BLaER1 treated with 17β-estradiol and CSF1 and Interleukin-3, amounts not matched to agents 10 nM and 100 nM (cell line): Measurements from ENCODE around the gene PCGF3.

ENCODE experiments used
- H3K27ac ChIP-seq, 11 experiments: shearing (Covaris generic); formaldehyde crosslinking; 2 replicates each; pipeline ENCODE4 v1.8.1; 2022
- H3K27me3 ChIP-seq, 11 experiments: shearing (Covaris generic); formaldehyde crosslinking; 2 replicates each; pipeline ENCODE4 v1.8.1; 2022
- H3K36me3 ChIP-seq, 11 experiments: shearing (Covaris generic); formaldehyde crosslinking; 2 replicates each; pipeline ENCODE4 v1.8.1; 2022
- H3K4me1 ChIP-seq, 10 experiments: shearing (Covaris generic); formaldehyde crosslinking; 2 replicates each; pipeline ENCODE4 v1.8.1; 2022
- H3K4me2 ChIP-seq, 11 experiments: shearing (Covaris generic); formaldehyde crosslinking; 2 replicates each; pipeline ENCODE4 v1.8.1; 2022
- H3K4me3 ChIP-seq, 10 experiments: shearing (Covaris generic); formaldehyde crosslinking; 2 replicates each; pipeline ENCODE4 v1.8.1; 2022
- H3K9ac ChIP-seq, 11 experiments: shearing (Covaris generic); formaldehyde crosslinking; 2 replicates each; pipeline ENCODE4 v1.8.1; 2022
- H3K9me3 ChIP-seq, 11 experiments: shearing (Covaris generic); formaldehyde crosslinking; replicated peaks in 1 of 11; 2 replicates each; pipeline ENCODE4 v1.8.1; 2022
- H4K20me1 ChIP-seq, 11 experiments: shearing (Covaris generic); formaldehyde crosslinking; 2 replicates each; pipeline ENCODE4 v1.8.1; 2022
- Cebpa-rat ChIP-seq, 11 experiments: shearing (Covaris generic); IDR thresholded peaks; 2 replicates each; pipeline ENCODE4 v1.8.1; 2022

The PCGF3 gene

DNA sequence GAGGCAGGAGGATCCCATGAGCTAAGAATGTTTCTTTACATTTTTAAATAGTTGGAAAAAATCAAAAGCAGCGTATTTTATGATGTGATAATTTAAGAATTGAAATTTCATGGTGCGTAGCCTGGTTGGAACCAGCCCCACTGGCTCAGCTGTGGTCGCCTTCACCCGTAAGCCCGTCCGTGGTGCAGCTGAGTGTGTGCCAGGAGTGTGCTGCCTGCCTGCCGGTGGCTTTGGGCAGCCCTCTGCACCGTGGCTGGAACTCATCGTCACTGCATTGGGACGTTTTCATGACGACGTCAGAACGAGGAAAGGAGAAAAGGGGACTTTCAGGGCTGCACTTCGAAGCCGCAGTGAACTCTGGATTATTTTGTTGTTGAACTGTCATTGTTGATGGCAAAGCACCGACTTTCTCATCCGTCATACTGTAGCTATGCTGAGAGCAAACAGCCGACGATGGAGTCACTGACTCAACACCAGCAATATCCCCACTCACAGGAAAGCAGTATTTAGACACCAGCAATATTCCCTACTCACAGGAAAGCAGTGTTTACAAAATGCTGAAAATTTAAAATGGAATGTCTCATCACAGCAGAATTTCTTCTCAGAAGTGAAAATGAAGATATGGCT, 35.1 kb downstream of the PCGF3 start:
- H3K36me3 ChIP-seq: peaks cover 57 to 88% (median 83%) of the 10 kb centered on the region in 11 experiments
- H3K27me3 ChIP-seq: no peaks in the 10 kb centered on the region
- H3K4me2 ChIP-seq: no peak overlapping the region
- H3K4me3 ChIP-seq: no peak overlapping the region
- no peak overlapping the region for H3K27ac ChIP-seq
- H4K20me1 ChIP-seq: peaks cover 30 to 89% (median 85%) of the 10 kb centered on the region in 11 experiments
- H3K9me3 ChIP-seq: no peaks in the 10 kb centered on the region
- no peak for TF ChIP-seq Cebpa-rat (IDR thresholded peaks at IDR 0.05)
- H3K9ac ChIP-seq: no peak overlapping the region
- H3K4me1 ChIP-seq: peaks cover 0 to 21% (median 15%) of the 10 kb centered on the region in 10 experiments; a peak in 13 of 20 replicates

GRCh38 chr4:742096-742741, 36.6 kb downstream of the PCGF3 start:
- H4K20me1 ChIP-seq: peaks cover 30 to 75% (median 73%) of the 10 kb centered on the region in 11 experiments
- no peak for TF ChIP-seq Cebpa-rat (IDR thresholded peaks at IDR 0.05)
- H3K27me3 ChIP-seq: no peaks in the 10 kb centered on the region
- H3K9me3 ChIP-seq: no peaks in the 10 kb centered on the region
- H3K4me2 ChIP-seq: no peak overlapping the region
- H3K4me3 ChIP-seq: no peak overlapping the region
- H3K27ac ChIP-seq: no peak overlapping the region
- peaks cover 46 to 74% (median 71%) of the 10 kb centered on the region in 11 experiments for H3K36me3 ChIP-seq
- H3K9ac ChIP-seq: no peak overlapping the region
- peaks cover 0 to 19% (median 14%) of the 10 kb centered on the region in 10 experiments; a peak in 13 of 20 replicates for H3K4me1 ChIP-seq

DNA sequence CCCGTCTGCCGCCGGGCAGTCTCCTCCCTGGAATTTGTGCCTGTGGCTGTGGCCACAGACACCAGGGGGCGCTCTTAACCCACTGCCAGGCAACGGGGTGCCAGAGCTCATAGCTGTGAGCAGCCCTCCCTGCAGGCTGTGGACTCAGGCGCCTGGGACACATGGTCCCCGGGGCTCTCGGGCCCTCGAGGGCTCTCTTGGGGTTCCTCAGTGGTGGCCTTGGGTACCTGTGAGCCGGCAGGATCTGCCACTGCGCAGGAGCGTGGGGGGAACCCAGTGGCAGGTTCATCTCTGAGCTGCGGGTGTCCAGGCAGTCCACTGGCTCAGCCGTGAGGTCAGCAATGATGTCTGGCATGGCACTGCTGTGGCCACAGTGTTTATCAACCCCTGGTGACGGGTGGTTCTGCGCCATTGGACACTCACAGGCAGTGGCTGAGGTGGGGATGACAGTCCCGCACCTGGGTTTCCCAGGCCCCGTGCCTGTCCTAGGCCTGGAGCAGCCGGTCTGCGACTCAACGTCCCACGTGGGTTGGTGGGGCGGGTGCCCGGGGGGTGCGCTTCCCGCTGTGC, 37.2 kb downstream of the PCGF3 start:
- Histone ChIP-seq H3K4me2 (no peak overlapping the region), H3K27me3 (no peaks in the 10 kb centered on the region), H3K9ac (no peak overlapping the region), H3K9me3 (no peaks in the 10 kb centered on the region), H3K4me3 (no peak overlapping the region), H4K20me1 (peaks cover 33 to 74% (median 72%) of the 10 kb centered on the region in 11 experiments), H3K27ac (no peak overlapping the region), H3K36me3 (peaks cover 43 to 72% (median 69%) of the 10 kb centered on the region in 11 experiments), H3K4me1 (peaks cover 0 to 13% (median 8%) of the 10 kb centered on the region in 10 experiments; a peak in 13 of 20 replicates)
- TF ChIP-seq Cebpa-rat (IDR thresholded peaks at IDR 0.05): no peak

- H4K20me1 ChIP-seq: peaks cover 41 to 74% (median 72%) of the 10 kb centered on the region in 11 experiments
- peaks cover 44 to 72% (median 69%) of the 10 kb centered on the region in 11 experiments for H3K36me3 ChIP-seq
- H3K4me1 ChIP-seq: peaks cover 0 to 5% (median 3%) of the 10 kb centered on the region in 10 experiments; a peak in 13 of 20 replicates
- TF ChIP-seq Cebpa-rat (IDR thresholded peaks at IDR 0.05): no peak
- no peak overlapping the region; a peak in 1 of 22 replicates for H3K9ac ChIP-seq
- peak overlapping the region in 2 of 11 experiments; percentile 16 to 23; a peak in 1 of 22 replicates for H3K27ac ChIP-seq
- no peak overlapping the region for H3K4me3 ChIP-seq
- H3K4me2 ChIP-seq: no peak overlapping the region
- no peaks in the 10 kb centered on the region for H3K27me3 ChIP-seq
- H3K9me3 ChIP-seq: no peaks in the 10 kb centered on the region
Observed at GRCh38 chr4:743463-744211, 38.0 kb downstream of the PCGF3 start.

- Histone ChIP-seq H3K9ac (no peak overlapping the region), H3K27ac (peak overlapping the region in 2 of 11 experiments; percentile 16 to 23; a peak in 1 of 22 replicates), H3K36me3 (peaks cover 42 to 72% (median 68%) of the 10 kb centered on the region in 11 experiments), H3K9me3 (no peaks in the 10 kb centered on the region), H3K4me3 (no peak overlapping the region), H3K4me1 (peaks cover 0 to 11% (median 2%) of the 10 kb centered on the region in 10 experiments; a peak in 10 of 20 replicates), H4K20me1 (peaks cover 48 to 74% (median 72%) of the 10 kb centered on the region in 11 experiments), H3K4me2 (no peak overlapping the region), H3K27me3 (no peaks in the 10 kb centered on the region)
- no peak for TF ChIP-seq Cebpa-rat (IDR thresholded peaks at IDR 0.05)
Observed at GRCh38 chr4:744212-744841, 38.7 kb downstream of the PCGF3 start.

DNA sequence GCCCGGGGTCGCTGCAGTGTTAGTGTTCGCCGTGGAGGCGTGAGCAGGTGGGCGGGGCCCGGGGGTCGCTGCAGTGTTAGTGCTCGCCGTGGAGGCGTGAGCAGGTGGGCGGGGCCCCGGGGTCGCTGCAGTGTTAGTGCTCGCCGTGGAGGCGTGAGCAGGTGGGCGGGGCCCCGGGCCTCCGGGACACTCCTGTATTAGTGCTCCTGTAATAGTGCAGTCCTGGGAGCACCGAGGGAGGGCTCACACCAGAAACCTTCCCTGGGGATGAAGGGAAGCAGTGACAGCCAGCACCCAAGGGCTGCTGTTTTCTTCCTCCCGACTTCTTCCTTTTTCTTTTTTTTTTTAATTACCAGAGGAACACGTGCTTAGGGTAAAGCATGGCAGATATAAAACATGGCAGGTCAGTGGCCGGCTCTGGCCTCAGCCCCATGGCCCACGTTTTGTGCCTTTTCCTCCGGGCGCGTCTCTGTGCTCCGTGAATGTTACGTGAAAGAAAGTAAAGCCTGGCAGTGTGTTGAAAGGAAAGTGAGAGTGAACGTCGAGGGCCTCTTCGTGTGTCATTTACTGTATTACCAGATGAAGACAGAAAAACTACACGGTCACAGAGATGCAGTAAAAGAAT, 42.0 kb downstream of the PCGF3 start:
- H3K4me1 ChIP-seq: peaks cover 28 to 44% (median 34%) of the 10 kb centered on the region in 10 experiments
- H4K20me1 ChIP-seq: peaks cover 69 to 74% (median 72%) of the 10 kb centered on the region in 11 experiments
- H3K4me3 ChIP-seq: no peak overlapping the region
- no peaks in the 10 kb centered on the region for H3K9me3 ChIP-seq
- H3K27ac ChIP-seq: no peak overlapping the region
- H3K9ac ChIP-seq: no peak overlapping the region
- peaks cover 52 to 72% (median 61%) of the 10 kb centered on the region in 11 experiments for H3K36me3 ChIP-seq
- H3K4me2 ChIP-seq: no peak overlapping the region
- H3K27me3 ChIP-seq: no peaks in the 10 kb centered on the region
- TF ChIP-seq Cebpa-rat (IDR thresholded peaks at IDR 0.05): no peak

DNA sequence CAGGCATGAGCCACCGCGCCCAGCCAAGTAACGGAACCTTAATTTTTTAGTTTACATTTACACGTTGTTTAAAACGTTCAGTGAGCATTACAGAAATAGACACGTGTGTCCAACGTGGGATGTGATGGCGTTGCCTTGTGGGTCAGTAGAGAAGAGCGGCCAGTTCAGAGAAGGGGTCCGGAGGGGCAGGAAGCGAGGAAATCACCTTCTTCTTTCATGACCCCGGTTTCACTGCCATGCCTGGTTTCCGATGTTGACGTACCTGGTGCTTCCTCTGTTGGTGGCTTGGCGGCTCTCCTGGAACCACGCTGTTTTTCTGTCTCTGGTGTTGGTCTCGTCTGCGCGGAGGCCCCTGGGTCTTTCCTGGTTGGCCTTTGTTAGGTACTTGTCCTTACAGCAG, 42.8 kb downstream of the PCGF3 start:
- Histone ChIP-seq H3K4me3 (no peak overlapping the region), H3K4me1 (peaks cover 28 to 51% (median 42%) of the 10 kb centered on the region in 10 experiments), H3K4me2 (no peak overlapping the region), H3K9me3 (no peaks in the 10 kb centered on the region), H3K9ac (0 out of 22 replicates have a peak overlapping the region, but pooled peaks of 1 of the 11 experiments have one; percentile 11), H3K36me3 (peaks cover 53 to 73% (median 63%) of the 10 kb centered on the region in 11 experiments), H3K27ac (no peak overlapping the region), H3K27me3 (no peaks in the 10 kb centered on the region), H4K20me1 (peaks cover 69 to 74% (median 72%) of the 10 kb centered on the region in 11 experiments)
- no peak for TF ChIP-seq Cebpa-rat (IDR thresholded peaks at IDR 0.05)
